Ovary (tissue), 9 donors: ENCODE measurements around the gene SLC27A3. TPM values are rescaled to one million over a fixed set of nuclear protein-coding genes. Genes with fewer than 3 reads are reported as not detected.

Experiments
- DNase-seq, 5 donors: peaks; one replicate each; pipeline ENCODE4 v3.0.0-alpha.2; 2019 to 2020
- H3K27ac ChIP-seq, 2 donors: fragments of 200-600 bp; one replicate each; pipeline versions ENCODE4 v1.5.1 to v1.8.0; 2019 to 2022
- H3K27me3 ChIP-seq: fragments of 200-600 bp; one replicate; pipeline ENCODE4 v1.8.0; 2022
- H3K36me3 ChIP-seq: fragments of 200-600 bp; sonication (generic); one replicate; pipeline ENCODE4 v1.5.1; 2019
- H3K4me1 ChIP-seq: one replicate; pipeline ENCODE4 v1.8.1; 2013; ENCODE audit warnings: mild to moderate bottlenecking, moderate library complexity; ENCODE audit not compliant: insufficient read depth
- H3K4me3 ChIP-seq: fragments of 200-600 bp; sonication (generic); one replicate; pipeline ENCODE4 v1.5.1; 2017
- H3K9me3 ChIP-seq, 2 donors: fragments of 200-600 bp in 1 of 2; sonication (generic) in 1 of 2; one replicate each; pipeline versions ENCODE4 v1.5.1 to v1.8.1; 2013 to 2019; ENCODE audit warnings: mild to moderate bottlenecking in 1 of 2, moderate library complexity in 1 of 2
- EP300 ChIP-seq: sonication (generic); formaldehyde crosslinking; IDR thresholded peaks from one replicate; pipeline ENCODE4 v1.6.1; 2017; ENCODE audit warnings: antibody characterized with exemption
- POLR2A ChIP-seq: fragments of 450-650 bp; IDR thresholded peaks from one replicate; pipeline ENCODE4 v1.6.1; 2017; ENCODE audit warnings: antibody characterized with exemption, mild to moderate bottlenecking, moderate library complexity
- WGBS, 3 donors: extraction: QIAGEN DNeasy Blood & Tissue Kit in 1 of 3; methylation state at CpG; one replicate each; pipeline versions ENCODE4 v1.1.5 to v1.1.7; 2013 to 2017; 5-methylcytosine and 5-hydroxymethylcytosine counted together
- intact Hi-C, 4 donors: fragments of 100-400 bp; cut with DNase I; formaldehyde crosslinking; loops; one replicate each; pipeline versions ENCODE4 v1.11.0 to v1.15.1; 2022 to 2023
- polyA plus RNA-seq, 2 donors: library from polyadenylated mRNA; stranded (reverse); fragments of 200-250 nt in 1 of 2; fragments of 350-450 nt in 1 of 2; fragmentation: Illumina TruSeq in 1 of 2; extraction: RNeasy Lipid Tissue Mini Kit (QIAGEN cat#74804) in 1 of 2; gene quantifications; one replicate each; pipeline ENCODE4 v1.2.3, GENCODE V29; 2013 to 2014
- total RNA-seq, 7 donors: library from RNA; depleted of rRNA in 2 of 7; stranded (reverse); fragments of >200 nt in 2 of 7; fragmentation: NEBNext Ultra II Directional in 3 of 7; extraction: Animal tissue kit (Norgen Biotek cat#: 25700) in 3 of 7; gene quantifications; one replicate each; pipeline versions ENCODE4 v1.1.0 to v1.2.4, GENCODE V29; 2016 to 2023
- TF ChIP-seq, protein P1 (sequence below), 3 donors: fragments of 450-650 bp in 2 of 3; fragments of 200-600 bp in 1 of 3; IDR thresholded peaks; one replicate each; pipeline versions ENCODE4 v1.5.1 to v1.8.0; 2016 to 2022; ENCODE audit warnings: antibody characterized with exemption in 3 of 3, mild to moderate bottlenecking in 1 of 3
- donor health status: DM: no; HTN: no; CAD: no; lungs with moderate emphysema.
- donor health status: DM: no; HTN: no; CAD: no.
- donor health status: Bipolar disorder and iron deficiency.
- donor health status: DM: yes; HTN: yes; CAD: no.
- donor health status: DM: no; HTN: no; CAD: no.
- donor health status: DM: yes; HTN: yes; CAD: no.

Gene SLC27A3
- total and polyA plus RNA-seq, 9 donors = 9.5 to 50.9 (median 31.1) TPM

DNA sequence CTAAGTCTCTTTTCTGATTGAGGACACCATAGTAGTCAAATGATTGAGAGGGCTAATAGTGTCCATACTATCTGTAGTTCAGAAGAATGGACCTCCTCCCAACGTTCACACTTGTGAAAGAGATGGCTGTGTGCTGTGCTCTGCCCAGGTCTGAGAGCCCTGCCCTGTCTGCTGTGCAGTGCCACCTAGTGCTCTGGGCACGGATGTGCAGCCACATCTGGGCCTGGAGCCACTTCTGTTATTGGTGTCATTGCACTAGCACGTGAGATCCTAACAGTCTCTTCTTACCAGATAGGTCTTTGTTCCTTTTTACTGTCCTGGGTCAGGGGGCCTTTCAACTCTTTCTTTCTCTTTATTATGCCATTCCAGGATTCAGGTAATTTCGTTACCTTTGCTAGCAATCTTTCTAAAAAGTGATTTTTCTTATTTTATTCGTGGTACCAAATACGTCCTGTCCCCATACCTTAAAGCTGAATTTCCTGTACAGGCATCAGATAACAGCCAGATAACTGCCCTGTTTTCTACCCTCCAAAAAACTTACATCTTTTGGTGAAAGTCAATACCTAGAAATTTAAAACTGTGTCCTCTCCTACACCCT is 25.7 kb upstream of the SLC27A3 start:
- no peaks in the 10 kb centered on the region for H3K36me3 ChIP-seq
- DNase-seq = peak; percentile 82 to 91 (median 86)
- TF ChIP-seq, protein P1, sequence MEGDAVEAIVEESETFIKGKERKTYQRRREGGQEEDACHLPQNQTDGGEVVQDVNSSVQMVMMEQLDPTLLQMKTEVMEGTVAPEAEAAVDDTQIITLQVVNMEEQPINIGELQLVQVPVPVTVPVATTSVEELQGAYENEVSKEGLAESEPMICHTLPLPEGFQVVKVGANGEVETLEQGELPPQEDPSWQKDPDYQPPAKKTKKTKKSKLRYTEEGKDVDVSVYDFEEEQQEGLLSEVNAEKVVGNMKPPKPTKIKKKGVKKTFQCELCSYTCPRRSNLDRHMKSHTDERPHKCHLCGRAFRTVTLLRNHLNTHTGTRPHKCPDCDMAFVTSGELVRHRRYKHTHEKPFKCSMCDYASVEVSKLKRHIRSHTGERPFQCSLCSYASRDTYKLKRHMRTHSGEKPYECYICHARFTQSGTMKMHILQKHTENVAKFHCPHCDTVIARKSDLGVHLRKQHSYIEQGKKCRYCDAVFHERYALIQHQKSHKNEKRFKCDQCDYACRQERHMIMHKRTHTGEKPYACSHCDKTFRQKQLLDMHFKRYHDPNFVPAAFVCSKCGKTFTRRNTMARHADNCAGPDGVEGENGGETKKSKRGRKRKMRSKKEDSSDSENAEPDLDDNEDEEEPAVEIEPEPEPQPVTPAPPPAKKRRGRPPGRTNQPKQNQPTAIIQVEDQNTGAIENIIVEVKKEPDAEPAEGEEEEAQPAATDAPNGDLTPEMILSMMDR (IDR thresholded peaks at IDR 0.05) = peak; percentile 79 to 88 (median 87)
- TF ChIP-seq EP300 (no peak), POLR2A (no peak)
- H3K4me3 ChIP-seq = no peak overlapping the region
- peaks cover 8% of the 10 kb centered on the region for H3K4me1 ChIP-seq
- peak overlapping the region in 1 of 2 donors; percentile 34 for H3K27ac ChIP-seq
- H3K9me3 ChIP-seq = no peaks in the 10 kb centered on the region
- H3K27me3 ChIP-seq = no peaks in the 10 kb centered on the region
- 31 to 45% (median 41%) methylated on average over 6 of the region's 6 CpGs for WGBS, 3 donors
- intact Hi-C loops = loop anchor here (2.0 to 5.0 kb wide), 5 partner anchors 67 to 527 kb away; partner anchors contain the start of gene NPR1 (in 2 of the 4)

DNA sequence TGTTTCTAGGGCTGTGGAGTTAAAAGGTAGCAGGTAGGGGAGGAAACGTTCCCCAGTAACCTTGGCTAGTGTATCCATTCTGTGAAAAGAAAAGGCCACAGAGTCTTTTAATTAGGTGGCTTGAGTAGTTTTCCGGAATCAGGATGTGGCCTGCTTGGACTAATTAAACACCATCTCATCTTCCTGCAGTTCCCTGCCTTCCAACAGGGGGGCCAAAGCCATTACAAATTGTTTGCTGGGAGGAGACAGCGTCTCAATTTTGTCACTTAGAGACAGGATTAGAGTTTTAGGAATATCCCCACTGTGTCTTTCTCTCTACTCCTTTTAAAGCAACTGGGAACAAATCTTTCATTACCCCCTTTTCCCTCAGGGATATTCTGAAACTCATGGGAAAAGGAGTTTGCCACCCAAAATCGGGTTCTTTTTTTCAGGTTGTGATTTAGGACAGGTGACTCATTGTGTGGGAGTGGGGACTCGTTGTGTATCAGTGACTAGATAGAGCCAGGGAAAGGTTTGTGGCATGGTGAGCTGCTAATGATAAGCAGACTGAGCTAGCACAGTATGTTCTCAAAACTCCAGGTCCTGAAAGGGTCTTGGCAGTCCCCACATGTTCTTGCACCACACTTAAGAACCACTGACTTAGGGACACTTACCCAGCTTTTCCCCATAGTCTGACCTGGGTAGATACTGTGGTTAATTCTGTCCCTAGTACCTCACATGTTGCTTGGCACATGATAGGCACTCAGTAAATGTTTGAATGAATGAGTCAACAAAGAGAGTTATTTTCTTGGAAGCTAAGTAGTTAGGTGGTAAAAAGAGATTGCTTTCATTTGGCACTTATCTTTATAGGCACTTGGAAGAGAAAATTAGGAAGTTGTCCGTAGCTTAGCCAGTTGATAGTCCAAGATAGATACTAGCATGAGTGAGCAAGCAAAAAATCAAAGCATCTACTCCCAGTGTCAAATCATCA is 24.9 kb upstream of the SLC27A3 start:
- intact Hi-C loops = loop anchor here in 1 of 4 donors (5.0 kb wide), 2 partner anchors 68 to 528 kb away; no protein-coding TSS in a partner anchor
- H3K27ac ChIP-seq = peak overlapping the region in 1 of 2 donors; percentile 30
- no peaks in the 10 kb centered on the region for H3K27me3 ChIP-seq
- H3K9me3 ChIP-seq = no peaks in the 10 kb centered on the region
- no peak overlapping the region for H3K4me3 ChIP-seq
- WGBS, 3 donors = 38 to 48% (median 39%) methylated on average over 6 of the region's 6 CpGs
- no peaks in the 10 kb centered on the region for H3K36me3 ChIP-seq
- TF ChIP-seq POLR2A (no peak), EP300 (peak; percentile 55)
- peak in 1 of 5 donors; percentile 40 for DNase-seq
- peaks cover 8% of the 10 kb centered on the region for H3K4me1 ChIP-seq

DNA sequence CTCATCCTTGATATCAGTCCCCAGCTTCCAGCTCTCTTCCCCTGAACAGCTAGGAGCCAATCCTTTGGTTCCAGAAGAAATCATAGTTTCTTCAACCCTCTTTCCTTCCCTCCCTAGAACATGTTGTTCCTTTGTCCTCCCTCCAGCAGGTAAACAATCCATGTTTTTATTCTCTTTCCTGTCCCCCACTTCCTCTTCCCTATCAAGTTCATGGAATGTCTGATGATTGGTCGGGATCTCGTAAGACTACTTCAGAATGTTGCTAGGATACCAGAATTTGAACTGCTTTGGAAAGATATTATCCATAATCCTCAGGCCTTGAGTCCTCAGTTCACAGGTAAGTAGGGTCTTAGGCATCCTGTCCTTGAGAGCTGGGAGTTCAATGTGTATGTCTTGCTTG is 23.1 kb upstream of the SLC27A3 start:
- no peaks in the 10 kb centered on the region for H3K9me3 ChIP-seq
- no peak for TF ChIP-seq POLR2A
- TF ChIP-seq, protein P1 (IDR thresholded peaks at IDR 0.05) = no peak
- no peak for TF ChIP-seq EP300

DNA sequence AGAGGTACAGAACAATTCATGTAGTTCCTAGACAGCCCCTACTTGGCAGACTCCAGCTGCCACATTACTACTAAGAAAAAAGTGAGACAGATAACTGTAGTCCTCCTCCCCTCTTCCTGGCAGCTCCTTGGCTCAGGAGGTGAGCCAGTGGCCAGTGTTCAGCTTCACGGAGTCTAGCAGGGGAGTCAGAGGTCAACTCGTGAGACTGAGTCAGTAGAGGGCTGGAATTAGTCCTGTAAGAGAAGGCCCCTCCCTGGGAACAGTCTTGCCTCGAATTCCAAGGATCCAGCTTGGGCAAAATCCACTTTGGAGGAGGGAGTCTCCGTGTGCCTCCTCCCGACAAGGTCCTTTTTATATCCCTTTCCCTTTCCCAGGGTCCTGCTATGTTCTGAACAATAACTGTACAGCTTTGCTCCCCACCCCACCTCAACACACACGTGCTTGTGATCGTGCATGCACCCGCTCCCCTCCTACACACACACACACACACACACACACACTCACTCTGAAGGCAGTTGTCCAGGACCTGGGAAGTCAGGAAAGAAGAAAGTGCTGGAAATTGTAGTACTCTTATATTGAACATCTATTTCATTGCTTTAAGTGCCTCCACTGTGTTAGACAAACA is 22.5 kb upstream of the SLC27A3 start:
- DNase-seq = peak; percentile 75 to 93 (median 87)
- Histone ChIP-seq H3K4me1 (peaks cover 8% of the 10 kb centered on the region), H3K9me3 (no peaks in the 10 kb centered on the region), H3K27me3 (no peaks in the 10 kb centered on the region), H3K36me3 (no peaks in the 10 kb centered on the region), H3K4me3 (no peak overlapping the region), H3K27ac (peak overlapping the region; percentile 55 to 65)
- intact Hi-C loops = loop anchor here in 1 of 4 donors (5.0 kb wide), 2 partner anchors 70 to 530 kb away; no protein-coding TSS in a partner anchor
- WGBS, 3 donors = 6 to 12% (median 10%) methylated on average over 8 of the region's 8 CpGs
- TF ChIP-seq EP300 (no peak), POLR2A (no peak)
- TF ChIP-seq, protein P1 (IDR thresholded peaks at IDR 0.05) = no peak

More for the DNA sequence above, 23.1 kb upstream of the SLC27A3 start:
- H3K27me3 ChIP-seq = no peaks in the 10 kb centered on the region
- WGBS, 3 donors = 11 to 18% (median 11%) methylated on average over 2 of the region's 2 CpGs
- H3K4me3 ChIP-seq = no peak overlapping the region
- H3K27ac ChIP-seq = peak overlapping the region; percentile 55 to 65
- no peaks in the 10 kb centered on the region for H3K36me3 ChIP-seq
- H3K4me1 ChIP-seq = peaks cover 8% of the 10 kb centered on the region
- DNase-seq = no peak
- intact Hi-C loops = loop anchor here in 1 of 4 donors (5.0 kb wide), 2 partner anchors 70 to 530 kb away; no protein-coding TSS in a partner anchor
